ENCODE data around the gene TBX1. TPM values are rescaled to one million over a fixed set of nuclear protein-coding genes. Genes with fewer than 3 reads are reported as not detected.

The TBX1 gene
- total RNA-seq, 3 donors from 2014 or later (not counting 1 experiment from before 2014, with no cell fraction given): 2.0 to 4.6 (median 3.2) TPM

- H3K27me3 Mint-ChIP-seq (ENCODE audit: low read depth in 2 of 2): peaks cover 42 to 49% of the 10 kb centered on the region in 2 donors
- no peaks in the 10 kb centered on the region for H3K36me3 Mint-ChIP-seq
- ATAC-seq (no peak), DNase-seq (no peak)
- peaks cover 12 to 21% of the 10 kb centered on the region in 2 donors for H3K4me1 Mint-ChIP-seq
- H3K4me3 Mint-ChIP-seq: no peak overlapping the region
- WGBS (ENCODE audit: insufficient coverage): 8% methylated on average over 26 of the region's 26 CpGs
- no peaks in the 10 kb centered on the region for H3K9me3 ChIP-seq (ENCODE audit: control insufficient read depth, insufficient read depth, low read length)
- peaks cover 26% of the 10 kb centered on the region for H3K4me1 ChIP-seq (ENCODE audit: control insufficient read depth, insufficient read depth, low read length)
- H3K27ac ChIP-seq (ENCODE audit: low read length): no peak overlapping the region
- H3K27ac Mint-ChIP-seq: no peak overlapping the region
- H3K4me3 ChIP-seq (ENCODE audit: low read length): no peak overlapping the region
- H3K9me3 Mint-ChIP-seq: no peaks in the 10 kb centered on the region
- H3K36me3 ChIP-seq (ENCODE audit: control insufficient read depth, insufficient read depth, low read length): no peaks in the 10 kb centered on the region
- no peak for TF ChIP-seq CTCF (IDR thresholded peaks at IDR 0.05)
- peaks cover 35% of the 10 kb centered on the region for H3K27me3 ChIP-seq (ENCODE audit: control insufficient read depth, insufficient read depth, low read length)
- intact Hi-C loops (cut with micrococcal nuclease): no loop called here
Observed at GRCh38 chr22:19755722-19756287, 4.8 kb upstream of the TBX1 start.

GRCh38 chr22:19756288-19757128 lies 4.1 kb upstream of the TBX1 start:
- H3K9me3 ChIP-seq (ENCODE audit: control insufficient read depth, insufficient read depth, low read length): no peaks in the 10 kb centered on the region
- H3K27ac Mint-ChIP-seq: no peak overlapping the region
- peaks cover 12 to 21% of the 10 kb centered on the region in 2 donors for H3K4me1 Mint-ChIP-seq
- WGBS (ENCODE audit: insufficient coverage): 4% methylated on average over 76 of the region's 76 CpGs
- peak overlapping the region; percentile 63 for H3K4me3 Mint-ChIP-seq
- no peaks in the 10 kb centered on the region for H3K36me3 ChIP-seq (ENCODE audit: control insufficient read depth, insufficient read depth, low read length)
- H3K27ac ChIP-seq (ENCODE audit: low read length): no peak overlapping the region
- H3K9me3 Mint-ChIP-seq: no peaks in the 10 kb centered on the region
- peak in 1 of 2 donors; percentile 82 for DNase-seq
- intact Hi-C loops (cut with micrococcal nuclease): no loop called here
- peak overlapping the region; percentile 14 for H3K4me3 ChIP-seq (ENCODE audit: low read length)
- TF ChIP-seq CTCF (IDR thresholded peaks at IDR 0.05): no peak
- peaks cover 42 to 50% of the 10 kb centered on the region in 2 donors for H3K27me3 Mint-ChIP-seq (ENCODE audit: low read depth in 2 of 2)
- H3K4me1 ChIP-seq (ENCODE audit: control insufficient read depth, insufficient read depth, low read length): peaks cover 26% of the 10 kb centered on the region
- H3K27me3 ChIP-seq (ENCODE audit: control insufficient read depth, insufficient read depth, low read length): peaks cover 35% of the 10 kb centered on the region
- no peaks in the 10 kb centered on the region for H3K36me3 Mint-ChIP-seq
- peak in 2 of 3 donors; percentile 36 to 59 for ATAC-seq

GRCh38 chr22:19757140-19757984 lies 3.2 kb upstream of the TBX1 start:
- H3K27me3 ChIP-seq (ENCODE audit: control insufficient read depth, insufficient read depth, low read length): peaks cover 38% of the 10 kb centered on the region
- no peaks in the 10 kb centered on the region for H3K9me3 ChIP-seq (ENCODE audit: control insufficient read depth, insufficient read depth, low read length)
- peak overlapping the region; percentile 14 for H3K4me3 ChIP-seq (ENCODE audit: low read length)
- intact Hi-C loops (cut with micrococcal nuclease): no loop called here
- H3K27ac ChIP-seq (ENCODE audit: low read length): no peak overlapping the region
- H3K4me1 Mint-ChIP-seq: peaks cover 12 to 21% of the 10 kb centered on the region in 2 donors
- H3K4me1 ChIP-seq (ENCODE audit: control insufficient read depth, insufficient read depth, low read length): peaks cover 26% of the 10 kb centered on the region
- DNase-seq: peak in 1 of 2 donors; percentile 12
- peak overlapping the region; percentile 63 for H3K4me3 Mint-ChIP-seq
- no peaks in the 10 kb centered on the region for H3K36me3 Mint-ChIP-seq
- no peak for ATAC-seq
- H3K27me3 Mint-ChIP-seq (ENCODE audit: low read depth in 2 of 2): peaks cover 47 to 58% of the 10 kb centered on the region in 2 donors
- 20% methylated on average over 16 of the region's 16 CpGs for WGBS (ENCODE audit: insufficient coverage)
- H3K36me3 ChIP-seq (ENCODE audit: control insufficient read depth, insufficient read depth, low read length): no peaks in the 10 kb centered on the region
- no peaks in the 10 kb centered on the region for H3K9me3 Mint-ChIP-seq
- TF ChIP-seq CTCF (IDR thresholded peaks at IDR 0.05): no peak
- H3K27ac Mint-ChIP-seq: no peak overlapping the region
